ENCODE measurements around the gene MED8.

Gene MED8

GRCh38 chr1:43358746-43359693, 30.6 kb downstream of the MED8 start, which contains the start of gene CDC20:
Gene CDC20, plus strand, starts transcription at chr1:43358981. Its CDS starts 235 bp downstream, at chr1:43359216.
- DNase-seq (ENCODE audit: low read depth in 2 of 2) = peak; percentile 98 to 99

- DNase-seq (ENCODE audit: low read depth in 2 of 2) = no peak
Measured at GRCh38 chr1:43358121-43358745, 31.4 kb downstream of the MED8 start.

GRCh38 chr1:43357251-43357650, 32.3 kb downstream of the MED8 start:
- no peak for DNase-seq (ENCODE audit: low read depth in 2 of 2)

DNA sequence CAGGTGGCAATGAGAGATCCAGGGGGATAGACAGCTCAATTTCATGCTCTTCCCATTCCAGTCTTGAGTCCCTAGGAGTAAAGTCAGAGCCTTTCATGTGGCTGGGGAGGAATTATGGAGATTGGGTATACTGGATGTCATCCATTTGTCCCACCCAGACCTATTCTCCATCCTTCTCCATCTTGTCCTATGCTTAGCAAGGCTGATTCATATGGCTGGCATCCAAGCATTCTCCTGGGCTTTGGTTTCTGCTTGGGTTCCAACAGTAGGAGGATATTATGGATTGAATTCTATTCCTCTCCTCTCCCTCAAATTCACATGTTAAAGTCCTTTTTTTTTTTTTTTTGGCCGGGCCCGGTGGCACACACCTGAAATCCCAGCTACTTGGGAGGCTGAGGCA, 34.7 kb downstream of the MED8 start:
- no peak for DNase-seq (ENCODE audit: low read depth in 2 of 2)

DNA sequence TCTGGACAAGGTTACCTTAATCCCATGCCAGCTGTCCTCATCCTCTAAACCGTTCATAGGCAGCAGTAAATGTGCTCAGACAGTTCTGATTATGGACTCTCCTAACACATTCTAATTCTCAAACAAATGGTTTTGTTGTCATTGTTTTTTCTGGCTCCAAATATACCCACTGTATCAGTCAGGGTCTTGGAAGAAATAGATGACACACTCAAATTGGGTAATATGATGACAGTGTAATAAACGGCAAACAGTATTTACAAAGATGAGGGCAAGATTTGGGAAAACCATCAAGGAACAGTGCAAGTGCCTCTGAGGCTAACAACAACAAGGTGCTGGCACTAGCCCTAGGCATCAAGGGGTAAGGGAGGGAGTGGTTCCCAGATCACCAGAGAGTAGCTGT, 35.1 kb downstream of the MED8 start:
- DNase-seq (ENCODE audit: low read depth in 2 of 2) = no peak

DNA sequence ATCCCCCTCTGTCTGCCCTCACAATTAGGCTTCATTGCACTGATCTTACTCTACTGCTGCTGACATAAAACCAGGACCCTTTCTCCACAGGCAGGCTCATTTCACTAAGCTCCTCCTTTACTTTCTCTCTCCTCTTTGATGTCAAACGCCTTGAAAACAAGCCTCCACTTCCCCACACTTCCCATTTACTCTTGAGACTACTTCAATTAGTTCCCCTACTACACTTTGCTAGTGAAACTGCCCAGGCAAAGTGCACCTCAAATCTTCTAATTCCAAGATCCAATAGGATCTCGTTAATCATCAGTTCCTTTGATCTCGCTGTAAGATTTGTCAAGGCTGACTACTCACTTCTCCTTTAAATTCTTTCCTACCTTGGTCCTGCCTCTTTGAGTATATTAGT, 36.7 kb downstream of the MED8 start:
- no peak for DNase-seq (ENCODE audit: low read depth in 2 of 2)

DNA sequence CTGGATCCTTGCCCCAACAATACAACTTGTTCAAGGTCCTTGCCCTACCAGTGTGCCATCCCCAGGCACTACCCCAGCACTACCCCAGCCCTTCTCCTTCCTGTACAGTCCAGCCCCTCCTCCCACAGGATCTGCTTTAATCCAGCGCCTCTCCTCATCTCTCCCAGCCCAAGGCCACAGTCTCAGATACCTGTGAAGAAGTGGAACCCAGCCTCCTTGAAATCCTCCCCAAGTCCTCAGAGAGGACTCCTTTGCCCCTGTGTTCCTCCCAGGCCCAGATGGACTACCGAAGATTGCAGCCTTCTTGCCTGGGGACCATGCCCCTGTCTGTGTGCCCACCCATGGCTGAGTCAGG, 37.3 kb downstream of the MED8 start:
- no peak for DNase-seq (ENCODE audit: low read depth in 2 of 2)

DNA sequence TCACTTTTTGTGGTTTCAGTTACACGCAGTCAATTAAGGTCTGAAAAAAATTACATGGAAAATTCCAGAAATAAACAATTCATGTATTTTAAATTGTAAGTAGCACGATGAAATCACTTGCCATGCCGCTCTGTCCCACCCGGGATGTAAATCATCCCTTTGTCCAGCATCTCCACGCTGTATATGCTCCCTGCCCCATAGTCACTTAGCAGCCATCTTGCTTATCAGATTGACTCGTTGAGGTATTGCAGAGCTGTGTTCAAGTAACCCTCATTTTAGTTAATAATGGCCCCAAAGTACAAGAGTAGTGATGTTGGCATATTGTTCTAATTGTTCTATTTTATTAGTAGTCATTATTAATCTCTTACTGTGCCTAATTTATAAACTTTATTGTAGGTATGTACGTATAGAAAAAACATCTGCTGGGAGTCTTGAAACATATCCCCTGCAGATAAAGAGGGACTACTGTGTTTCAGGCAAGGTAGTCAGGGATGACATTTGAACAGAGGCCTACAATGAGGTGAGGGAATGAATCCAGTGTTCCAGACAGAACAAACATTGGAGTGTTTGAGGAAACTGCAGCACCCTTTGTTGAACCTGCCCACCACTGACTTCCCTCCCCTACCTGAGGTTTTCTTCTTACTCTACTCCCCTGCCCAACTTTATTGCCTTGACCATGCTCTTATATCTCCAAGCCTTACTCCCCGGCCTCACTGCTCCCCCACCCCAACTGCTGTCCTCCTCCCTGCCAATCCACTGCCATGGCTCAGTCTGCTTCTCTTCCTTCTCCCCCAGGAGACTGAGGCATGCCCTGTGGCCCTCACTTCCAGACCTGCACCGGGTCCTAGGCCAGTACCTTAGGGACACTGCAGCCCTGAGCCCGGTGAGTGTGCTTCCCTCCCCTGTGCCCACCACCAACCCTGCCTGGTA, 37.9 kb downstream of the MED8 start:
- DNase-seq (ENCODE audit: low read depth in 2 of 2) = no peak

DNA sequence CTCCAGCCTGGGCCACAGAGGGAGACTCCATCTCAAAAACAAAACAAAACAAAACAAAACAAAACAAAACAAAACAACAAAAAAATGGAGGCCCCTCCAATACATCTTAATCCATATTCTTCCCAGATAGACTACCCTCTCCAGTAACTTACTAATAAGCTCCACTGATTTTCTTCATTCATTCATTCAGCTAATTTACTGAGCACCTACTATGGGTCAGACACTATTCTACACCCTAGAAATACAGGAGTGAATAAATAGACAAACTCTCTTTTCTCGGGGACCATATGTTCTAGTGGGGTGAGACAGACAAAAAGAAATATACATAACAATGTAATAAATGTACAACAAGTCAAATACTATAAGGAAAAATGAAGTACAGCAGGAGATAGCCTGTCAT, 38.6 kb downstream of the MED8 start:
- no peak for DNase-seq (ENCODE audit: low read depth in 2 of 2)

DNA sequence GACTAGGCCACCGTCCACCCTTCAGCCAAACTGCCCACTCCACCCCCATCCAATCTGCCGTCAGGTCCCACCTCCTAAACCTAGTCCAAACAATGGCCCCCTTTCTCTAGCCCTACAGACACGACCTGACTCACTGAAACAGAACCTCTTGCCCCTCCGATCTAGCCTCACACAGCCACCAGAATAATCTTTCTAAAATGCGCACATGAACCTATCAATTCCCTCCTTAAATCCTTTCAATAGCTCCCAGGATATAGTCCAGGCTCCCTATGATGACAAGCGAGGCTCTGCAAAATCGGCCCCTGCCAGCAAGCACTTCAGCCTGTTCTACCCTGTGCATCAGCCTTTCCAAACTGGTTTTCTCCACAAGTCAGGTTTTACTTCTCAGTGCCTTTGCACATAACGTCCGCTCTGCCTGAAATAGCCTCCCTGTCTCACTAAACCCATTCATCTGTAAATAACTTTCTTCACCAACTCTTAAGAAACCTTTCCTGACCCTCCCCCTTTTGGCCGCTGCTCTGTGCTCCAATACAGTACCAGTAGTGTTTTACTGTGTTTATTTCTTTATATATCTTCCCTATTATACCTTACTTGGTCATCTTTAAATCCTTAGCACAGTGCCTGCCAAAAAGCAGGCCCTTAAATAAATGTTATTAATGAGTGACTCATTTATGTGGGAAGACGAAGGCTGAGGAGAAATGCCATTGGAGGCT, 39.9 kb downstream of the MED8 start:
- no peak for DNase-seq (ENCODE audit: low read depth in 2 of 2)

- DNase-seq (ENCODE audit: low read depth in 2 of 2) = peak in 1 of 2 donors; percentile 30
Measured at GRCh38 chr1:43348809-43349593, 40.6 kb downstream of the MED8 start.

GRCh38 chr1:43348343-43348808, 41.2 kb downstream of the MED8 start:
- DNase-seq (ENCODE audit: low read depth in 2 of 2) = no peak

GRCh38 chr1:43346636-43347035, 43.0 kb downstream of the MED8 start:
- no peak for DNase-seq (ENCODE audit: low read depth in 2 of 2)

GRCh38 chr1:43345120-43345519, 44.5 kb downstream of the MED8 start:
- DNase-seq (ENCODE audit: low read depth in 2 of 2) = no peak

- no peak for DNase-seq (ENCODE audit: low read depth in 2 of 2)
Measured at GRCh38 chr1:43344267-43344850, 45.2 kb downstream of the MED8 start.

- no peak for DNase-seq (ENCODE audit: low read depth in 2 of 2)
Measured at GRCh38 chr1:43340559-43340958, 49.0 kb downstream of the MED8 start.

DNA sequence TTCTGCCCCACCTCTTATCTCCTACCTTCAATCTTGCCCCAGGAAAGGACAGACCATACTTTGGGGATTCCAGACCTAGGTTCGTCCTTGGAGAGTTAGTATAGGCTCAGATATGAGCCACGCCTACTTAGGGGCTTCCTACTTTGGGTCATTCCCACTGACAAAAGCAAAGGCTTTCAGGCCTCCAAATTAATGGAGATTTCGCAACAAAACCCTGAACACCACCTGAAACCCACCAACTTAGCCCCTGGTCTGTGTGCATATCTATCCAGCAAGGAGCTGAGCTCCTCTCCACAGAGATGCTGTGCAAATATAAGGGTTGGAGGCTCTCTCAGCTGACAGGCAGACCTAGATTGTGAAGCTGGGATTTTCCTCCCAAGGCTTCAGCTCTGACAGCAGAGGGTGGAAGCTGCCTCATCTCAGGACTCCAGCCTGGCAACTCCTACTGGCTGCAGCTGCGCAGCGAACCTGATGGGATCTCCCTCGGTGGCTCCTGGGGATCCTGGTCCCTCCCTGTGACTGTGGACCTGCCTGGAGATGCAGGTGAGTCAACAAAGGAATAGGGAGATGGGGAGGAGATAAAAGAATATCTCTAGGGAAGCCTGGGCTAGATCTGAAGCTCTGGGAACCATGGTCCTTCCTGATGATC, 49.9 kb downstream of the MED8 start:
- DNase-seq (ENCODE audit: low read depth in 2 of 2) = no peak

DNA sequence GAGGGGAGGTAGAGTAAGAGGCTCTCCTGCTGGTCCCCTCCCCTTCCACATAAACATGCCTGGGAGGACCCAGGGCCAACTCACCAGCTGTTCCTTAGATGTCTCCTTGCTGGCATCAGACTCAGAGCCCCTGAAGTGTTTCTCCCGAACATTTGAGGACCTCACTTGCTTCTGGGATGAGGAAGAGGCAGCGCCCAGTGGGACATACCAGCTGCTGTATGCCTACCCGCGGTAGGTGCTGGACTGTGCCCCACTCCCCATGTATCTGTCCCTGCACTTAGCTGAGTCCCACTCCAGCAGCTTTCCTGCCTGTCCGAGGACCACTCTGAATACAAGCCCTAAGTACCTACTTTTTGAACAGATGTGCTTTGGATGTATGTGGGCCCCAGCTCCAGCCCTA, 51.6 kb downstream of the MED8 start:
- no peak for DNase-seq (ENCODE audit: low read depth in 2 of 2)

DNA sequence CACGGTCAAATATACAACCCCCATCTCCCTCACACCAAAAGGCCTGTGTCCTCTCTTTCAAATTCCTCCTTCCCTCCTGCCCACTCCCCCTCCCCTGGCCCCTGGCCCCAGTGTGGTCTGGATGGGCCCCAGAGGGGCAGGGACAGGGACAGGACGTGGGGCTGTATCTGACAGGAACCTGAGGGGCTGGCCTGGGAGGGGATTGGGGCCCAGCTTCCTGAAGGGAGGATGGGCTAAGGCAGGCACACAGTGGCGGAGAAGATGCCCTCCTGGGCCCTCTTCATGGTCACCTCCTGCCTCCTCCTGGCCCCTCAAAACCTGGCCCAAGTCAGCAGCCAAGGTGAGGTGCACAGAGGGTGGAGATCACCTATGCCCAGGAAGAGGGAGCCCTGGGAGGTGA, 52.0 kb downstream of the MED8 start, which contains the start of gene MPL:
Gene MPL (plus strand): TSS at position 231 of the 400 bp plus-strand sequence. CDS start 31 bp downstream, at position 262.
- no peak for DNase-seq (ENCODE audit: low read depth in 2 of 2)
